Activated CD4-positive, alpha-beta T cell treated with anti-CD3 and anti-CD28 coated beads, Interleukin-2, amount 10 ng/mL, durations not matched to agents 24 days and 14 days (primary cell): Measurements from ENCODE around the gene CWF19L2. TPM values are rescaled to one million over a fixed set of nuclear protein-coding genes. Genes with fewer than 3 reads are reported as not detected.
"Not testable (repeated sequence)": the region's sequence is repeated elsewhere in the genome, so short reads cannot be mapped to it uniquely, and the experiment has no call there.

Experiments used
- DNase-seq: peaks from one replicate; pipeline ENCODE4 v3.0.0; 2022
- H3K27ac Mint-ChIP-seq: one replicate; pipeline ENCODE4 v1.8.0; 2022; ENCODE audit warnings: mild to moderate bottlenecking, mixed read lengths
- H3K27me3 Mint-ChIP-seq: one replicate; pipeline ENCODE4 v1.8.0; 2022; ENCODE audit warnings: mixed read lengths
- H3K36me3 Mint-ChIP-seq: one replicate; pipeline ENCODE4 v1.8.0; 2022; ENCODE audit warnings: low read depth, mild to moderate bottlenecking, mixed read lengths
- H3K4me1 Mint-ChIP-seq: one replicate; pipeline ENCODE4 v1.8.0; 2021; ENCODE audit warnings: mixed read lengths
- H3K4me3 Mint-ChIP-seq: one replicate; pipeline ENCODE4 v1.8.0; 2022; ENCODE audit warnings: mild to moderate bottlenecking, moderate library complexity, mixed read lengths
- H3K9me3 Mint-ChIP-seq: one replicate; pipeline ENCODE4 v1.8.0; 2021; ENCODE audit warnings: mixed read lengths
- intact Hi-C: fragments of 100-400 bp; cut with micrococcal nuclease; formaldehyde crosslinking; loops from one replicate; pipeline ENCODE4 v1.15.1; 2023
- total RNA-seq: library from RNA; stranded (reverse); gene quantifications from 2 replicates; pipeline ENCODE4 v1.2.3, GENCODE V29; 2022

Gene CWF19L2
- total RNA-seq, 1 donor from 2014 or later = 17.6 TPM

DNA sequence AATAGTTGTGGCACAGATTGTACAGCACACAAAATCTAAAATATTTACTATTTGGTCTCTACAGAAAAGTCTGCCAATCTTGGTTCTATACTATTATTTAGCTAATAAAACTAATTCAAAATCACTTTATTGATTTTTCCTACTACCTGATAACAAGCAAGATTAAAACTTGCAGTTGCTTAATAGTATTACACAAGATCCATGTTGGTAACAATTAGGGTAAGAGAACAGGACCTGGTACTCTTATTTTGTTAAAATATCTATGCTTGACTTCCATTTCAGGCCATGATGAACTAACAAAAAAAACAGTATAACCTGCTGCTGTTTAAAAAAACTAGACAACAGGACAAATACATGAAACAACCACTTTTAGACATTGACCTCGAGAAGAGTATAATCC is 52.4 kb downstream of the CWF19L2 start:
- no peaks in the 10 kb centered on the region for H3K27me3 Mint-ChIP-seq
- H3K36me3 Mint-ChIP-seq = peaks cover 37% of the 10 kb centered on the region
- no peak for DNase-seq
- peaks cover 17% of the 10 kb centered on the region for H3K9me3 Mint-ChIP-seq
- H3K4me3 Mint-ChIP-seq = no peak overlapping the region
- H3K27ac Mint-ChIP-seq = no peak overlapping the region
- intact Hi-C loops = no loop called here
- H3K4me1 Mint-ChIP-seq = no peaks in the 10 kb centered on the region

DNA sequence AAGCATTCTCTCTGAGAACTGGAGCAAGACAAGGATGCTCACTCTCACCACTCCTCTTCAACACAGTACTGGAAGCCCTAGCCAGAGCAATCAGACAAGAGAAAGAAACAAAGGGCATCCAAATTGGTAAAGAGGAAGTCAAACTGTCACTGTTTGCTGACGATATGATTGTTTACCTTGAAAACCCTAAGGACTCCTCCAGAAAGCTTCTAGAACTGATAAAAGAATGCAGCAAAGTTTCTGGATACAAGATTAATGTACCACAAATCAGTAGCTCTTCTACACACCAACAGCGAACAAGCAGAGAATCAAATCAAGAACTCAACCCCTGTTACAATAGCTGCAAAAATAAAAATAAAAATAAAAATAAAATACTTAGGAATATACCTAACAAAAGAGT is 56.5 kb downstream of the CWF19L2 start:
- DNase-seq, H3K27me3 Mint-ChIP-seq, intact Hi-C loops, H3K27ac Mint-ChIP-seq, H3K4me1 Mint-ChIP-seq, H3K4me3 Mint-ChIP-seq: not testable (repeated sequence)
- Mint-ChIP-seq H3K36me3 (peaks cover 48% of the 10 kb centered on the region), H3K9me3 (peaks cover 22% of the 10 kb centered on the region)

DNA sequence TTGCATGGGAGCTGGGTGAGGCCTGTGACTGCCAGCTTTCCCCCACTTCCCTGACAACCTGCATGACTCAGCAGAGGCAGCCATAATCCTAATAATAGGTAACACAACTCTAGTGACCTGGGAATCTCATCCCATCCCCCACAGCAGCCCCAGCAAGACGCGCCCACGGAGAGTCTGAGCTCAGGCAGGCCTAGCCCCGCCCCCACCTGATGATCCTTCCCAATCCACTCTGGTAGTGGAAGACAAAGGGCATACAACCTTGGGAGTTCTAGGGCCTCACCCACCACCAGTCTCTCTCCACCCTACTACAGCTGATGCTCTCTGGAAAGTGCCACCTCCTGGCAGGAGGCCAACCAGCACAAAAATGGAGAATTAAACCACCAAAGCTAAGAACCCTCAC is 60.3 kb downstream of the CWF19L2 start:
- no peak overlapping the region for H3K4me3 Mint-ChIP-seq
- no peaks in the 10 kb centered on the region for H3K27me3 Mint-ChIP-seq
- no peak for DNase-seq
- no peak overlapping the region for H3K27ac Mint-ChIP-seq
- peaks cover 8% of the 10 kb centered on the region for H3K9me3 Mint-ChIP-seq
- intact Hi-C loops = no loop called here
- H3K36me3 Mint-ChIP-seq = peaks cover 36% of the 10 kb centered on the region
- H3K4me1 Mint-ChIP-seq = no peaks in the 10 kb centered on the region

DNA sequence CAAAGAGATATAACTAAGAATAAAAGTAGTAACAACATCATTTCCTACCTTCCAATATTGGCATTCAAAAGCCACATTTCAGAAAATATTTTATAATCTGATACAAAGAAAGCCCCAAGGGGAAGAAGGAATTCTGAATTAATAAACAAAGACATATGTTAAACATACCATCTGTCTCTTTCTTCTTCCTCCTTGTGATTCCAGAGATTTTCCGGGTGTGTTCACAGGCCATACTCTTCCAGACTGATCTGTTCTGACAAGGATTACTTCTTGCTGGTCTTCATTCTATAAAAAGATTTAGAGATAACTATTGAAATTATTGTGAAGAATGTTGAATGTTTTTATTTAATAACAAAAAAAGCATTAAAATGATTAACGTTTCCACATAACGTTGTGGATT is 65.0 kb downstream of the CWF19L2 start:
- Mint-ChIP-seq H3K4me1 (no peaks in the 10 kb centered on the region), H3K36me3 (peaks cover 26% of the 10 kb centered on the region), H3K27me3 (no peaks in the 10 kb centered on the region), H3K4me3 (no peak overlapping the region), H3K27ac (no peak overlapping the region), H3K9me3 (no peaks in the 10 kb centered on the region)
- intact Hi-C loops = no loop called here
- no peak for DNase-seq

DNA sequence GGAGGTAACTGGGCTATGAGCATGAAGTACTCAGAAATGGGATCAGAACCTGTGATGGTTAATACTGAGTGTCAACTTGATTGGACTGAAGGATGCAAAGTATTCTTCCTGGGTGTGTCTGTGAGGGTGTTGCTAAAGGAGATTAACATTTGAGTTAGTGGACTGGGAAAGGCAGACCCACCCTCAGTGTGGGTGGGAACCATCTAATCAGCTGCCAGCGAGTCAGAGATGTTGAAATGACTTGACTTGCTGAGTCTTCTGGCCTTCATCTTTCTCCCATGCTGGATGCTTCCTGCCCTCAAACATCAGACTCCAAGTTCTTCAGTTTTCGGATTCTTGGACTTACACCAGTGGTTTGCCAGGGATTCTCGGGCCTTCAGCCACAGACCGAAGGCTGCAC is 66.9 kb downstream of the CWF19L2 start:
- DNase-seq, H3K4me3 Mint-ChIP-seq, H3K27ac Mint-ChIP-seq, H3K27me3 Mint-ChIP-seq, H3K4me1 Mint-ChIP-seq, intact Hi-C loops, H3K9me3 Mint-ChIP-seq: not testable (repeated sequence)
- peaks cover 30% of the 10 kb centered on the region for H3K36me3 Mint-ChIP-seq

DNA sequence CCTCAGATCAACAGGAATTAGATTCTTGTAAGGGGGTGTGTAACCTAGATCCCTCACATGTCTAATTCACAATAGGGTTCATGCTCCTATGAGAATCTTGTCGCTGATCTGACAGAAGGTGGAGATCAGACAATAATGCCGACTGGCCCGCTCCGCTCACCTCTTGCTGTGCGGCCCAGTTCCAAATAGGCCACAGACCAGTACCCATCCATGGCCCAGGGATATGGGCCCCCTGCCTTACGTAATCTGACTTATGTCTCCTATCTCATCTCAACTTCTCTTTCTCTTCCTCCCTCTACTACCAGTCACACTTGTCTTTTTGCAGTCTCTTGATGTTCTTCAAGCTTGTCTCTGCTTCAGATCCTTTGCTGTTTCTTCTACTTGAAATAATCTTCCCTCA is 70.0 kb downstream of the CWF19L2 start:
- no peaks in the 10 kb centered on the region for H3K9me3 Mint-ChIP-seq
- H3K27ac Mint-ChIP-seq = no peak overlapping the region
- peaks cover 6% of the 10 kb centered on the region for H3K4me1 Mint-ChIP-seq
- H3K36me3 Mint-ChIP-seq = peaks cover 25% of the 10 kb centered on the region
- H3K4me3 Mint-ChIP-seq = no peak overlapping the region
- DNase-seq = no peak
- no peaks in the 10 kb centered on the region for H3K27me3 Mint-ChIP-seq
- intact Hi-C loops = no loop called here

DNA sequence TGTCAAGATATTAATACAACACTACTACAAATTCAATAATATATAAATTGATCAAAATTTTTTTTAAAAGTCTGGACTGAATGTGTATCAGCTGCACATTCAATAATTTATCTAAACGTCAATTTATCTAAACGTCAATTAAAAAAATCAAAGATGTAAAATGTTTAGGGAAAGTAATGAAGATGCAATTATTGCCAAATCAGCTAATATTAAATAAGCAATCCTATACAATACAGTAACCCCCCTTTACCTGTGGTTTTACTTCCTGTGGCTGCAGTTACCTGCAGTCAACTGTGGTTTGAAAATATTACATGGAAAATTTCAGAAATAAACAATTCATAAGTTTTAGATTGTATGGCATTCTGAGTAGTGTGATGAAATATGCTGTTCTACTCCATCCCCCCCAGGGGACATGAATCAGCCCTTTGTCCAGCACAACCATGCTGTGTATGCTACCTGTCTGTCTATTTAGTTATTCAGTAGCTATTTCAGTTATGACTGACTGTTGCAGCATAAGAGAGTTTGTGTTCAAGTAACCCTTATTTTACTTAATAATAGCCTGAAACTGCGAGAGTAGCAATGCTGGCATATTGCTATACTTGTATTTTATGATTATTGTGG is 72.2 kb downstream of the CWF19L2 start:
- Mint-ChIP-seq H3K27me3 (no peaks in the 10 kb centered on the region), H3K27ac (no peak overlapping the region), H3K9me3 (no peaks in the 10 kb centered on the region), H3K36me3 (peaks cover 17% of the 10 kb centered on the region), H3K4me1 (peaks cover 6% of the 10 kb centered on the region), H3K4me3 (no peak overlapping the region)
- intact Hi-C loops = no loop called here
- DNase-seq = no peak

DNA sequence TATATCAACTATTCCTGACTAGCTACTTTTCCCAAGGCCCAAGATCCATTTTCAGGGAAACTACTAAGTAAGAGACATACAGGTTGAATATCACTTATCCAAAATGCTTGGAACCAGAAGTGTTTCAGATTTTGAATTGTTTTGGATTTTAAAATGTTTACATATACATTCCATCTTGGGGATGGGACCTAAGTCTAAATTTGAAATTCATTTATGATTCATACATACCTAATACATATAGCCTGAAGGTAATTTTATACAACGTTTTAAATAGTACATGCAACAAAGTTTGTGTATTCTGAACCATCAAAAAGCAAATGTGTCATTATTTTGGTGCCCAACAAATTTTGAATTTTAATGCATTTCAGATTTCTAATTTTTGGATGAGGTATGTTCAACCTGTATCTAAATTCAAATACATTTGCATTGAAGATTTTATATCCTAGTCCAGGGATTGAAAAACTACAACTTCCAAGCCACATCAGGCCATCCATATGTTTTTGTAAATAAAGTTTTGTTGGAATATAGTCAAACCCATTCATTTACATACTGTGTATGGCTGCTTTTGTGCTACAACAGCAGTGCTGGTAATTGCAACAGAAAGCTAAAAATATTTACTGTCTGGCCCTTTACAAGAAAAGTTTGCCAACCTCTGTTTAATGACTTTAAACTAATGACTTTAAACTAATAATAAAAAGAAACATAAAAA is 73.3 kb downstream of the CWF19L2 start:
- intact Hi-C loops = no loop called here
- Mint-ChIP-seq H3K36me3 (peaks cover 9% of the 10 kb centered on the region), H3K4me3 (no peak overlapping the region), H3K4me1 (peaks cover 6% of the 10 kb centered on the region), H3K27me3 (no peaks in the 10 kb centered on the region), H3K27ac (no peak overlapping the region), H3K9me3 (no peaks in the 10 kb centered on the region)
- DNase-seq = no peak

DNA sequence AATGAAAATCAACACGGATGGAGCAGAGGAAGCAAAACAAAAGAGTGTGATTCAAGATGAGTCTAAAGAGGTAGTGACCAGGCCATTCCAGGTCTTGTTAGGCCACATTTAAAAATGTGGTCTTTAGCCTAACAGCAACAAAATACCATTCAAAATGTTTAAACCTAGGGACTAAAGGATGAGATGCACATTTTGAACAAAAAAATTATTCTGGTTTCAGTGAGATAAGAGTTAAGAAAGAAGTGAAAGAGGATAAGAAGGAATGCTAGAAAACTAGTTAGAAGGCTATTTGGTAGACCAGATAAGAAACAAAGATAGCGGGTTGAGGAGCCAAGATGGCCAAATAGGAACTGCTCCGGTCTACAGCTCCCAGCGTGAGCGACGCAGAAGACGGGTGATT is 85.2 kb downstream of the CWF19L2 start:
- H3K4me1 Mint-ChIP-seq = peaks cover 4% of the 10 kb centered on the region
- no peak for DNase-seq
- no peak overlapping the region for H3K4me3 Mint-ChIP-seq
- intact Hi-C loops = no loop called here
- H3K9me3 Mint-ChIP-seq = no peaks in the 10 kb centered on the region
- peaks cover 5% of the 10 kb centered on the region for H3K36me3 Mint-ChIP-seq
- no peak overlapping the region for H3K27ac Mint-ChIP-seq
- H3K27me3 Mint-ChIP-seq = no peaks in the 10 kb centered on the region

DNA sequence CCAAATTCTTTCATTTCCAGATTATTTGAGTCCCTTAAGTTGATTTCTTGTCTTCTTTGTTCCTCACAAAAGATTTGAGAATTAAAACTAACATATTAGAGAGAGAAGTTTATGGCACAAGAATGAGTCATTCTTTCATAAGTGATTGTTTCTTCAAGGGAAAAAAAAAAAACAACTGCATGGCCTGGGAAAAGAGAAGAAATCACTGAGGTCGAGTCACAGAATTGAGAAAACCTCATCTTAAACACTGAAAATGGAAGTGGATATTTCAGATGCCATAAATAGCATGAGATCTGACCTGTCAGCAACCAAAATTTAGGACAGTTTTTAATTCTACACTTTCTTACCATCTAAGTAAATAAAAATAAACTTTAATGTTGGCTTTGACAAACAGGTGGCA is 87.2 kb downstream of the CWF19L2 start:
- intact Hi-C loops = no loop called here
- no peaks in the 10 kb centered on the region for H3K27me3 Mint-ChIP-seq
- no peak for DNase-seq
- no peaks in the 10 kb centered on the region for H3K9me3 Mint-ChIP-seq
- no peak overlapping the region for H3K4me3 Mint-ChIP-seq
- H3K4me1 Mint-ChIP-seq = peaks cover 4% of the 10 kb centered on the region
- H3K36me3 Mint-ChIP-seq = peaks cover 5% of the 10 kb centered on the region
- no peak overlapping the region for H3K27ac Mint-ChIP-seq

DNA sequence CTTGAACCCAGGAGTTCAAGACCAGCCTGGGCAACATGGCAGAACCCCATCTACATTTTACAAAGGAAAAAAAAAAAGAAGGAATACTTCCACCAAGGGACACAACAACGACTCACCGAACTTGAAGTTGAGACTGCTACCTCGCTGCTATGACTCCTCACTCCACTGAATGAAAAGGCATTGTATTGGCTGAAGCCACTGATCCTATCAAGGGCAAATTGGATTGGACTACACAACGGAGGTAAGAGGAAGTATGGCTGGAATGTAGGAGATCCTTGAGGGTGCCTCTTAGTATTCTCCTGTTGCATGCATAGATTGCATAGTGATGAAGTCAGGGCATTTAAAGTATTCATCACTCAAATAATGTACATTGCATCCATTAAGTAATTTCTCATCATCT is 97.9 kb downstream of the CWF19L2 start:
- Mint-ChIP-seq H3K27me3 (no peaks in the 10 kb centered on the region), H3K27ac (no peak overlapping the region), H3K9me3 (peaks cover 14% of the 10 kb centered on the region), H3K4me3 (no peak overlapping the region), H3K36me3 (peaks cover 22% of the 10 kb centered on the region), H3K4me1 (no peaks in the 10 kb centered on the region)
- no peak for DNase-seq
- intact Hi-C loops = no loop called here

DNA sequence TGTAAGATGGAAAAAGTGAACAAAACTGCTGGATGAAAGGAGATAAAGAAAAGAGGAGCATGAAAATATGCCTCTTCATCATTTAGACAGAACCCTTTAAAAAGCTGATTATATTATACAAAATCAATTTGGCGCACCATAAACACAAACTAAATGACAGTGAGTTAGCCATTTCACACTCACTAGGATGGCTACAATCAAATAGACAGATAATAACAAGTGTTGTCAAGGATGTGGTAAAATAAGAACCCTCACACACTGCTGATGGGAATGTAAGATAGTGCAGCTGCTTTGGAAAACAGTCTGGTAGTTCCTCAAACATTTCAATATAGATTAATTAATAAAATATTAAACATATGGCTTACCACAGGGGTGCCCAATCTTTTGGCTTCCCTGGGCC is 99.7 kb downstream of the CWF19L2 start:
- intact Hi-C loops = no loop called here
- H3K4me1 Mint-ChIP-seq = no peaks in the 10 kb centered on the region
- H3K27ac Mint-ChIP-seq = no peak overlapping the region
- DNase-seq = no peak
- H3K4me3 Mint-ChIP-seq = no peak overlapping the region
- H3K27me3 Mint-ChIP-seq = no peaks in the 10 kb centered on the region
- H3K36me3 Mint-ChIP-seq = peaks cover 23% of the 10 kb centered on the region
- peaks cover 10% of the 10 kb centered on the region for H3K9me3 Mint-ChIP-seq

DNA sequence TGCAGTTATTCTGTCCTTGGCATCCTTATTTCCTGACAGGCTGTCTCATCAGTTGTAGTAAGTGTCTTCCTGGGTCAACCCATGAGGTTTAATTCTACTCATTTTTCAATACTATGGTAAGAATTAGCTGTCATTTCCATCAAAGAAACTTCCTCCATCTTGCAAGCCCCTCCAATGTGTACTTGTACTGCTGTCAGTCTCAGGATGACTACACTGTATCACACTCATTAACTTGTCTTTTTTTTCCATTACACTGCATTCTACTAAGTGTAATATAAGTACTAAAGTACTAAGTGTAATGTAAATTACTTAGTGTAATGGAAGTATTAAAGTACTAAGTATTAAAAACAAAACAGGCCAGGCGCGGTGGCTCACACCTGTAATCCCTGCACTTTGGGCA is 102.8 kb downstream of the CWF19L2 start:
- peaks cover 17% of the 10 kb centered on the region for H3K36me3 Mint-ChIP-seq

DNA sequence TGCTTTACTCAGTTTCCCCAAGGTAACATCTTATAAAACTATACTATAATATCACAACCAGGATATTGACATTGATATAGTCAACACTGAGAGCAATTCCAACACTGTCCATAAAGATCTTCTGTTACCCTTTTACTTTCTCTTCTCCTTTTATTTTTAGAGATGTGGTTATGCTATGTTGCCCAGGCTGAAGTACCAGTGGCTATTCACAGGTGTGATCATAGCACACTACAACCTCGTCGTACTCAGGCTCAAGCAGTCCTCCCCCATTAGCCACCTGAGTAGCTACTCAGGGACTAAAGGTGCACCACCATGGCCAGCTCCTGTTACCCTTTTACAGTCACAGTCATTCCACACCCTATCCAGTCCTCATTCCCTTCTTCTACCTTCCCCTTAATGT is 119.7 kb downstream of the CWF19L2 start:
- Mint-ChIP-seq H3K36me3 (peaks cover 4% of the 10 kb centered on the region), H3K9me3 (no peaks in the 10 kb centered on the region), H3K27me3 (no peaks in the 10 kb centered on the region), H3K27ac (no peak overlapping the region), H3K4me3 (no peak overlapping the region), H3K4me1 (no peaks in the 10 kb centered on the region)
- DNase-seq = no peak
- intact Hi-C loops = no loop called here

More for the DNA sequence above, 102.8 kb downstream of the CWF19L2 start:
- Mint-ChIP-seq H3K27me3 (no peaks in the 10 kb centered on the region), H3K4me3 (no peak overlapping the region), H3K27ac (no peak overlapping the region), H3K9me3 (no peaks in the 10 kb centered on the region), H3K4me1 (no peaks in the 10 kb centered on the region)
- intact Hi-C loops = no loop called here
- DNase-seq = no peak

DNA sequence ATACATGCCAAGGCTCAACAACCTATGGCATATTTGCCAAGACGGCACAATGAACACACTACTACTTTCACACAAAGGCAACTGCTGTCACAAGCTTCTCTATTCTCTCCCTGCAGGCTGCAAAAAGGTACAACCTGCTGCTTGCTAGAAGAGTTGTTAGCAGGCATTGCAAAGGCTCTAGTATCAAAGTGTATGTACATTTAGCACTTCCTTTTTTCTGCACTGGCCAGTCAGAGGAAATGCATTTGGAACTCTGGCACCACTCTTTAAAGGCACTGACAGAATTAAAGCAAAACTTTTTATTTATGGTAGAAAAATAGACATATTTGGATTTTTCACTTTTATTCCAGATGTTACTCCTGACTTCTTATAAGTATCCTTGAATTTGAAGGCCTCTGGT is 125.9 kb downstream of the CWF19L2 start:
- no peaks in the 10 kb centered on the region for H3K4me1 Mint-ChIP-seq
- H3K4me3 Mint-ChIP-seq = no peak overlapping the region
- intact Hi-C loops = no loop called here
- DNase-seq = no peak
- peaks cover 5% of the 10 kb centered on the region for H3K36me3 Mint-ChIP-seq
- no peaks in the 10 kb centered on the region for H3K27me3 Mint-ChIP-seq
- no peak overlapping the region for H3K27ac Mint-ChIP-seq
- H3K9me3 Mint-ChIP-seq = no peaks in the 10 kb centered on the region
